WERI-Rb-1 (cell line): ENCODE measurements around the gene OPN4.

ENCODE experiments used
- DNase-seq: peaks from one replicate; pipeline ENCODE4 v3.0.0-alpha.2; 2020
- H3K27ac ChIP-seq: fragments of 250-450 bp; sonication (Bioruptor Pico); 2 replicates; pipeline ENCODE4 v1.5.1; 2020; ENCODE audit warnings: mild to moderate bottlenecking, moderate library complexity
- H3K27me3 ChIP-seq: fragments of 250-450 bp; sonication (Bioruptor Pico); 2 replicates; pipeline ENCODE4 v1.5.1; 2021; ENCODE audit warnings: mild to moderate bottlenecking, low read depth, moderate library complexity; ENCODE audit not compliant: insufficient read depth, severe bottlenecking
- H3K36me3 ChIP-seq: fragments of 250-450 bp; sonication (Bioruptor Pico); 2 replicates; pipeline ENCODE4 v1.5.1; 2020; ENCODE audit warnings: mild to moderate bottlenecking, moderate library complexity
- H3K4me3 ChIP-seq: 2 replicates; pipeline ENCODE4 v1.5.1; 2011; ENCODE audit warnings: low read depth, mild to moderate bottlenecking, control low read depth, low read length
- H3K9me3 ChIP-seq: fragments of 250-450 bp; sonication (Bioruptor Pico); 2 replicates; pipeline ENCODE4 v1.5.1; 2021; ENCODE audit warnings: mild to moderate bottlenecking, moderate library complexity; ENCODE audit not compliant: severe bottlenecking
- CTCF ChIP-seq: IDR thresholded peaks from 2 replicates; pipeline ENCODE4 v1.5.1; 2011; ENCODE audit warnings: low read depth, mild to moderate bottlenecking, control low read depth, inconsistent platforms, low read length

The OPN4 gene

GRCh38 chr10:86653379-86653778 is 968 bp upstream of the OPN4 start:
- no peaks in the 10 kb centered on the region for H3K9me3 ChIP-seq
- DNase-seq = no peak
- no peaks in the 10 kb centered on the region for H3K36me3 ChIP-seq
- H3K4me3 ChIP-seq = no peak overlapping the region
- no peak overlapping the region for H3K27ac ChIP-seq
- no peaks in the 10 kb centered on the region for H3K27me3 ChIP-seq
- no peak for TF ChIP-seq CTCF

- Histone ChIP-seq H3K36me3 (no peaks in the 10 kb centered on the region), H3K9me3 (no peaks in the 10 kb centered on the region), H3K4me3 (no peak overlapping the region), H3K27ac (no peak overlapping the region), H3K27me3 (no peaks in the 10 kb centered on the region)
- DNase-seq = no peak
- no peak for TF ChIP-seq CTCF
These were observed 360 bp upstream of the OPN4 start for GRCh38 chr10:86653987-86654386.

- Histone ChIP-seq H3K36me3 (no peaks in the 10 kb centered on the region), H3K27me3 (no peaks in the 10 kb centered on the region), H3K9me3 (no peaks in the 10 kb centered on the region), H3K27ac (no peak overlapping the region), H3K4me3 (no peak overlapping the region)
- no peak for TF ChIP-seq CTCF
- no peak for DNase-seq
These were observed 810 bp downstream of the OPN4 start for GRCh38 chr10:86655173-86655540.

- Histone ChIP-seq H3K9me3 (no peaks in the 10 kb centered on the region), H3K27me3 (no peaks in the 10 kb centered on the region), H3K36me3 (no peaks in the 10 kb centered on the region), H3K27ac (no peak overlapping the region), H3K4me3 (no peak overlapping the region)
- no peak for TF ChIP-seq CTCF
- no peak for DNase-seq
These were observed 1.2 kb downstream of the OPN4 start for GRCh38 chr10:86655596-86655995.

- H3K27me3 ChIP-seq = no peaks in the 10 kb centered on the region
- no peak for DNase-seq
- TF ChIP-seq CTCF = no peak
These were observed 2.7 kb downstream of the OPN4 start for GRCh38 chr10:86657011-86657395.

GRCh38 chr10:86657396-86658011 is 3.2 kb downstream of the OPN4 start:
- no peak overlapping the region for H3K27ac ChIP-seq
- H3K27me3 ChIP-seq = no peaks in the 10 kb centered on the region
- no peak overlapping the region for H3K4me3 ChIP-seq
- no peak for TF ChIP-seq CTCF
- H3K36me3 ChIP-seq = no peaks in the 10 kb centered on the region
- no peaks in the 10 kb centered on the region for H3K9me3 ChIP-seq
- no peak for DNase-seq

More at GRCh38 chr10:86657011-86657395, 2.7 kb downstream of the OPN4 start:
- Histone ChIP-seq H3K36me3 (no peaks in the 10 kb centered on the region), H3K27ac (no peak overlapping the region), H3K4me3 (no peak overlapping the region), H3K9me3 (no peaks in the 10 kb centered on the region)
